ENCODE data around the gene CYP11A1. TPM values are rescaled to one million over a fixed set of nuclear protein-coding genes. Genes with fewer than 3 reads are reported as not detected.

The CYP11A1 gene
- total RNA-seq, 4 donors from 2014 or later: 0.15 to 2.5 (median 0.67) TPM

DNA sequence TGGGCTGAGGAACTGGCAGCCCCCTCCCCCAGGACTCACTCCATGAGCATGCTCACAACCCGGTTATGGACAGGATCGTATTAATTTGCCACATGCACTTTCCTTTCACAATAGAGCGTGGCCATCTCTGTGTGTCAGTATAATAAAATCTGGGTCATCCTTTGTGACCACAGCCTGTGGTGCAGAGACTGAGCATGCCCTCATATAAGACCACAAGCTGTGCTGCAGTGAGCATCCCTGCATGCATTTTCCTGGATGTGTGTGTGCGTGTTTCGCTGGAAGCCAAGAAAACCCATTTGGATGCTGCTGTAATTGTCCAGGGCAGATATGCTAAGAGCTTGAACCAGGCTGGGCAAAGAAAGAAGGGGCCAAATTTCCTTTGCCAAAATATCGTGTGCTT, 39.7 kb downstream of the CYP11A1 start:
- no peak for TF ChIP-seq POLR2A (IDR thresholded peaks at IDR 0.05)
- TF ChIP-seq, protein P1, sequence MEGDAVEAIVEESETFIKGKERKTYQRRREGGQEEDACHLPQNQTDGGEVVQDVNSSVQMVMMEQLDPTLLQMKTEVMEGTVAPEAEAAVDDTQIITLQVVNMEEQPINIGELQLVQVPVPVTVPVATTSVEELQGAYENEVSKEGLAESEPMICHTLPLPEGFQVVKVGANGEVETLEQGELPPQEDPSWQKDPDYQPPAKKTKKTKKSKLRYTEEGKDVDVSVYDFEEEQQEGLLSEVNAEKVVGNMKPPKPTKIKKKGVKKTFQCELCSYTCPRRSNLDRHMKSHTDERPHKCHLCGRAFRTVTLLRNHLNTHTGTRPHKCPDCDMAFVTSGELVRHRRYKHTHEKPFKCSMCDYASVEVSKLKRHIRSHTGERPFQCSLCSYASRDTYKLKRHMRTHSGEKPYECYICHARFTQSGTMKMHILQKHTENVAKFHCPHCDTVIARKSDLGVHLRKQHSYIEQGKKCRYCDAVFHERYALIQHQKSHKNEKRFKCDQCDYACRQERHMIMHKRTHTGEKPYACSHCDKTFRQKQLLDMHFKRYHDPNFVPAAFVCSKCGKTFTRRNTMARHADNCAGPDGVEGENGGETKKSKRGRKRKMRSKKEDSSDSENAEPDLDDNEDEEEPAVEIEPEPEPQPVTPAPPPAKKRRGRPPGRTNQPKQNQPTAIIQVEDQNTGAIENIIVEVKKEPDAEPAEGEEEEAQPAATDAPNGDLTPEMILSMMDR (IDR thresholded peaks at IDR 0.05 in 4 of 5, conservative IDR thresholded peaks at IDR 0.05 in 1 of 5): no peak
- in situ Hi-C loops (cut with MboI; ENCODE audit: low sequenced_read_pairs in 4 of 4) (no loop called here), intact Hi-C loops (cut with DNase I; ENCODE audit: low total_unique reads) (loop anchor here (10.0 kb wide), 1 partner anchor 273 kb away; no protein-coding TSS in a partner anchor)
- no peak overlapping the region for H3K27ac ChIP-seq
- H3K27me3 ChIP-seq: no peaks in the 10 kb centered on the region
- ATAC-seq (no peak), DNase-seq (no peak)
- H3K9me3 ChIP-seq: no peaks in the 10 kb centered on the region
- no peak overlapping the region for H3K4me3 ChIP-seq
- no peaks in the 10 kb centered on the region for H3K36me3 ChIP-seq
- H3K4me1 ChIP-seq: no peaks in the 10 kb centered on the region

- intact Hi-C loops (cut with DNase I; ENCODE audit: low total_unique reads): loop anchor here (10.0 kb wide), 1 partner anchor 272 kb away; no protein-coding TSS in a partner anchor
- Histone ChIP-seq H3K9me3 (no peaks in the 10 kb centered on the region), H3K27ac (no peak overlapping the region), H3K36me3 (no peaks in the 10 kb centered on the region), H3K4me3 (no peak overlapping the region), H3K27me3 (no peaks in the 10 kb centered on the region), H3K4me1 (no peaks in the 10 kb centered on the region)
- no peak for DNase-seq
- no peak for TF ChIP-seq POLR2A (IDR thresholded peaks at IDR 0.05)
- TF ChIP-seq, protein P1 (IDR thresholded peaks at IDR 0.05 in 4 of 5, conservative IDR thresholded peaks at IDR 0.05 in 1 of 5): no peak
- in situ Hi-C loops (cut with MboI; ENCODE audit: low sequenced_read_pairs in 4 of 4): no loop called here
- ATAC-seq: no peak
These were observed 40.7 kb downstream of the CYP11A1 start for GRCh38 chr15:74326746-74327145.

DNA sequence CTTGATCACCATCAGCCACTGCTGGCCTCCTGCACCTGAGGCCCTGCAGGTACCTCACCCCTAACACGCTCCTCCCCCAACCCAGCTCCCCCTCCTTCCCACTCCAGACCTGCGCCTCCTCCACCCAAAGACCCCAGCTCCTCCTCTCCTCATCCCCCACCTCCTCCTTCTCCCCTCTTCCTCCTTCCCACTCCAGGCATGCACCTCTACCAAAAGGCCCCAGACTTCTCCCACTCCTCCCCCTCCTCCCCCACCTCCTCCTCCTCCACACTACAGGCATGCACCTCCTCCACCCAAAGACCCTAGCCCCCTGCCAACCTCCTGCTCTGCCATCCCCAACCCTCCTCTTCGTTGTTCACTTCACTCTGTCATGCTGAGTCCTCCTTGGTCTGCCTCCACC, 42.7 kb downstream of the CYP11A1 start:
- TF ChIP-seq, protein P1 (IDR thresholded peaks at IDR 0.05 in 4 of 5, conservative IDR thresholded peaks at IDR 0.05 in 1 of 5): no peak
- no peak for TF ChIP-seq POLR2A (IDR thresholded peaks at IDR 0.05)
- in situ Hi-C loops (cut with MboI; ENCODE audit: low sequenced_read_pairs in 4 of 4): loop anchor here in 1 of 4 donors (25.0 kb wide), 1 partner anchor 362 kb away; no protein-coding TSS in a partner anchor
- Histone ChIP-seq H3K4me3 (no peak overlapping the region), H3K36me3 (no peaks in the 10 kb centered on the region), H3K4me1 (peaks cover under 1 to 4% of the 10 kb centered on the region in 2 donors), H3K27me3 (no peaks in the 10 kb centered on the region), H3K9me3 (no peaks in the 10 kb centered on the region), H3K27ac (no peak overlapping the region)
- no peak for DNase-seq
- intact Hi-C loops (cut with DNase I; ENCODE audit: low total_unique reads): loop anchor here (5.0 to 10.0 kb wide), 2 partner anchors 270 to 352 kb away; no protein-coding TSS in a partner anchor
- no peak for ATAC-seq

GRCh38 chr15:74322558-74323180, 44.8 kb downstream of the CYP11A1 start:
- no peaks in the 10 kb centered on the region for H3K36me3 ChIP-seq
- TF ChIP-seq POLR2A (IDR thresholded peaks at IDR 0.05): no peak
- TF ChIP-seq, protein P1 (IDR thresholded peaks at IDR 0.05 in 4 of 5, conservative IDR thresholded peaks at IDR 0.05 in 1 of 5): peak; percentile 53 to 83 (median 77)
- no peak overlapping the region for H3K27ac ChIP-seq
- H3K4me3 ChIP-seq: no peak overlapping the region
- H3K27me3 ChIP-seq: no peaks in the 10 kb centered on the region
- intact Hi-C loops (cut with DNase I; ENCODE audit: low total_unique reads) (loop anchor here (1.0 to 10.0 kb wide), 3 partner anchors 195 to 350 kb away; no protein-coding TSS in a partner anchor), in situ Hi-C loops (cut with MboI; ENCODE audit: low sequenced_read_pairs in 4 of 4) (loop anchor here in 1 of 4 donors (25.0 kb wide), 1 partner anchor 360 kb away; no protein-coding TSS in a partner anchor)
- no peaks in the 10 kb centered on the region for H3K9me3 ChIP-seq
- peaks cover 6 to 12% of the 10 kb centered on the region in 2 donors for H3K4me1 ChIP-seq
- ATAC-seq (peak; percentile 29 to 35), DNase-seq (peak; percentile 29 to 46)

All from gastrocnemius medialis (tissue), 4 donors.